ENCODE measurements around the gene KRT1. TPM values are rescaled to one million over a fixed set of nuclear protein-coding genes. Genes with fewer than 3 reads are reported as not detected.

The KRT1 gene
- not detected in 2 replicates for total RNA-seq
- 0.02 TPM for total RNA-seq (2013)
- polyA plus RNA-seq = 0.07 TPM in 1 of 2 replicates, not detected in the other
- 0.14 TPM in 1 of 2 replicates, not detected in the other for polyA minus RNA-seq

GRCh38 chr12:52680363-52680762 lies at the start of gene KRT1:
TSS of gene KRT1 (minus strand) at chr12:52680407. CDS start at chr12:52680348, 59 bp downstream.
- POLR2A ChIA-PET = no interaction called here
- intact Hi-C loops (cut with micrococcal nuclease) = no loop called here
- no peak within 1 kb of the TSS for H3K4me3 Mint-ChIP-seq

DNA sequence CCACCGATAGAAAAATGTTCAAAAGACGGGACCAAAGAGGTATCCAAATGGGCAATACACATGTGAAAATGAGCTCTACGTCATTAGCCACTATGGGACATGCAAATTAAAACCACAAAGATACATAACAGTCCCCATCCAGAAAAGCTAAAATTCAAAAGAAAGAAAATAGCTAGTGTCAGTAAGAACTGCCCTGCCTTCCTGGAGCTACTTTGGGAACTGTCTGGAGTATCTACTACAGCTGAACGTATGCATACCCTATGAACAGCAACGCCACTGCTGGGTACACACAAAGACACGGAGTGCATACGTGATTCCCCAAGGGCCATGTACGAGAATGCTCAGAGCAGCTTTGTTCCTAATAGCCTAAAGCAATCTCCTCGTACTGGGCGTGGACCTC lies 48.9 kb upstream of the KRT1 start:
- ChIA-PET CTCF (no interaction called here), POLR2A (no interaction called here)
- ATAC-seq (ENCODE audit: low read depth) (no peak), DNase-seq (no peak)
- intact Hi-C loops (cut with micrococcal nuclease) = no loop called here
- Histone ChIP-seq H3K79me2 (ENCODE audit: control insufficient read depth, insufficient read depth, low read length) (no peaks in the 10 kb centered on the region), H3K4me2 (replicated peaks; ENCODE audit: low read depth, low read length, poor library complexity, severe bottlenecking) (no peak overlapping the region), H3K36me3 (replicated peaks in 1 of 2; ENCODE audit: control extremely low read depth in 1 of 2, control insufficient read depth in 1 of 2, extremely low read depth in 1 of 2, insufficient read depth in 2 of 2, low read length in 1 of 2) (no peaks in the 10 kb centered on the region), H2AFZ (ENCODE audit: insufficient read depth, low read depth, low read length, poor library complexity, severe bottlenecking) (no peak overlapping the region), H4K20me1 (ENCODE audit: control insufficient read depth, insufficient read depth, low read length, poor library complexity, severe bottlenecking) (no peaks in the 10 kb centered on the region), H3K27ac (ENCODE audit: low read length in 2 of 2) (no peak overlapping the region), H3K9ac (ENCODE audit: low read length) (no peak overlapping the region), H3K9me3 (ENCODE audit: control extremely low read depth in 1 of 3, control insufficient read depth in 2 of 3, insufficient read depth in 1 of 3, low read length in 2 of 3) (no peaks in the 10 kb centered on the region), H3K27me3 (replicated peaks in 1 of 4; ENCODE audit: control extremely low read depth in 1 of 4, control insufficient read depth in 3 of 4, insufficient read depth in 4 of 4, low read length in 3 of 4) (no peaks in the 10 kb centered on the region), H3K4me3 (ENCODE audit: control extremely low read depth in 1 of 5, extremely low read depth in 1 of 5, insufficient read depth in 1 of 5, low read depth in 2 of 5, low read length in 4 of 5) (no peak overlapping the region), H3K4me1 (ENCODE audit: control insufficient read depth in 2 of 2, insufficient read depth in 2 of 2, low read length in 2 of 2) (no peaks in the 10 kb centered on the region)
- Mint-ChIP-seq H3K4me1 (no peaks in the 10 kb centered on the region), H3K4me3 (no peak overlapping the region), H3K27me3 (peaks cover 18% of the 10 kb centered on the region), H3K27ac (no peak overlapping the region), H3K9me3 (ENCODE audit: insufficient read depth) (no peaks in the 10 kb centered on the region)
- 93% methylated on average over 7 of the region's 10 CpGs for WGBS (ENCODE audit: insufficient coverage)
- TF ChIP-seq, protein P1, sequence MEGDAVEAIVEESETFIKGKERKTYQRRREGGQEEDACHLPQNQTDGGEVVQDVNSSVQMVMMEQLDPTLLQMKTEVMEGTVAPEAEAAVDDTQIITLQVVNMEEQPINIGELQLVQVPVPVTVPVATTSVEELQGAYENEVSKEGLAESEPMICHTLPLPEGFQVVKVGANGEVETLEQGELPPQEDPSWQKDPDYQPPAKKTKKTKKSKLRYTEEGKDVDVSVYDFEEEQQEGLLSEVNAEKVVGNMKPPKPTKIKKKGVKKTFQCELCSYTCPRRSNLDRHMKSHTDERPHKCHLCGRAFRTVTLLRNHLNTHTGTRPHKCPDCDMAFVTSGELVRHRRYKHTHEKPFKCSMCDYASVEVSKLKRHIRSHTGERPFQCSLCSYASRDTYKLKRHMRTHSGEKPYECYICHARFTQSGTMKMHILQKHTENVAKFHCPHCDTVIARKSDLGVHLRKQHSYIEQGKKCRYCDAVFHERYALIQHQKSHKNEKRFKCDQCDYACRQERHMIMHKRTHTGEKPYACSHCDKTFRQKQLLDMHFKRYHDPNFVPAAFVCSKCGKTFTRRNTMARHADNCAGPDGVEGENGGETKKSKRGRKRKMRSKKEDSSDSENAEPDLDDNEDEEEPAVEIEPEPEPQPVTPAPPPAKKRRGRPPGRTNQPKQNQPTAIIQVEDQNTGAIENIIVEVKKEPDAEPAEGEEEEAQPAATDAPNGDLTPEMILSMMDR (IDR thresholded peaks at IDR 0.05) = no peak
- no peak for TF ChIP-seq EZH2 (IDR thresholded peaks at IDR 0.05; ENCODE audit: borderline replicate concordance, insufficient read depth, low read depth, low read length, poor library complexity, severe bottlenecking)

More at GRCh38 chr12:52680363-52680762, at the start of gene KRT1:
- Histone ChIP-seq H3K4me3 (ENCODE audit: control extremely low read depth in 1 of 5, extremely low read depth in 1 of 5, insufficient read depth in 1 of 5, low read depth in 2 of 5, low read length in 4 of 5) (no peak within 1 kb of the TSS), H4K20me1 (ENCODE audit: control insufficient read depth, insufficient read depth, low read length, poor library complexity, severe bottlenecking) (no peaks in the 10 kb centered on the region), H3K9me3 (ENCODE audit: control extremely low read depth in 1 of 3, control insufficient read depth in 2 of 3, insufficient read depth in 1 of 3, low read length in 2 of 3) (no peaks in the 10 kb centered on the region), H2AFZ (ENCODE audit: insufficient read depth, low read depth, low read length, poor library complexity, severe bottlenecking) (no peak within 1 kb of the TSS), H3K36me3 (replicated peaks in 1 of 2; ENCODE audit: control extremely low read depth in 1 of 2, control insufficient read depth in 1 of 2, extremely low read depth in 1 of 2, insufficient read depth in 2 of 2, low read length in 1 of 2) (no peaks in the 10 kb centered on the region), H3K79me2 (ENCODE audit: control insufficient read depth, insufficient read depth, low read length) (no peaks in the 10 kb centered on the region), H3K4me2 (replicated peaks; ENCODE audit: low read depth, low read length, poor library complexity, severe bottlenecking) (no peak within 1 kb of the TSS), H3K27me3 (replicated peaks in 1 of 4; ENCODE audit: control extremely low read depth in 1 of 4, control insufficient read depth in 3 of 4, insufficient read depth in 4 of 4, low read length in 3 of 4) (peaks cover 0 to 1% (median 0%) of the 10 kb centered on the region in 4 experiments), H3K27ac (ENCODE audit: low read length in 2 of 2) (no peak within 1 kb of the TSS), H3K4me1 (ENCODE audit: control insufficient read depth in 2 of 2, insufficient read depth in 2 of 2, low read length in 2 of 2) (no peaks in the 10 kb centered on the region), H3K9ac (ENCODE audit: low read length) (no peak within 1 kb of the TSS)
- ATAC-seq (ENCODE audit: low read depth) (no peak), DNase-seq (no peak)
- Mint-ChIP-seq H3K27ac (no peak within 1 kb of the TSS), H3K4me1 (no peaks in the 10 kb centered on the region), H3K9me3 (ENCODE audit: insufficient read depth) (no peaks in the 10 kb centered on the region), H3K27me3 (peaks cover 39% of the 10 kb centered on the region)
- CTCF ChIA-PET = no interaction called here
- no CpG with 5 or more reads among the region's 3 CpGs for WGBS (ENCODE audit: insufficient coverage)
- TF ChIP-seq, protein P1 (IDR thresholded peaks at IDR 0.05) = no peak
- no peak for TF ChIP-seq EZH2 (IDR thresholded peaks at IDR 0.05; ENCODE audit: borderline replicate concordance, insufficient read depth, low read depth, low read length, poor library complexity, severe bottlenecking)
